HUES64 (cell line): Measurements from ENCODE around the gene GPR179.
A peak's percentile ranks its signal among the peaks of the same experiment; 100 is the strongest.

Experiments used
- H3K27ac ChIP-seq: 2 replicates; pipeline ENCODE4 v1.7.0; 2013; ENCODE audit warnings: low read depth, low read length, inconsistent platforms
- H3K27me3 ChIP-seq: 2 replicates; pipeline ENCODE4 v1.6.1; 2013; ENCODE audit warnings: mild to moderate bottlenecking, low read length; ENCODE audit not compliant: insufficient read depth
- H3K36me3 ChIP-seq: 2 replicates; pipeline ENCODE4 v1.6.1; 2013; ENCODE audit warnings: mild to moderate bottlenecking, low read length; ENCODE audit not compliant: insufficient read depth
- H3K4me1 ChIP-seq: 2 replicates; pipeline ENCODE4 v1.6.1; 2013; ENCODE audit warnings: mild to moderate bottlenecking, low read length, moderate library complexity; ENCODE audit not compliant: insufficient read depth
- H3K4me3 ChIP-seq: 2 replicates; pipeline ENCODE4 v1.5.1; 2013; ENCODE audit warnings: mild to moderate bottlenecking, low read length, moderate library complexity
- H3K9ac ChIP-seq: 2 replicates; pipeline ENCODE4 v1.6.1; 2013; ENCODE audit warnings: mild to moderate bottlenecking, low read depth, low read length
- H3K9me3 ChIP-seq: 2 replicates; pipeline ENCODE4 v1.6.1; 2013; ENCODE audit warnings: low read depth, low read length; ENCODE audit not compliant: insufficient read depth
- WGBS: fragments of 150-250, 120-280 bp; methylation state at CpG from one replicate; pipeline ENCODE4 v1.1.7; 2013; ENCODE audit warnings: missing lambda C conversion rate; 5-methylcytosine and 5-hydroxymethylcytosine counted together

GPR179 gene

GRCh38 chr17:38328620-38329019 is 15.1 kb downstream of the GPR179 start:
- H3K9ac ChIP-seq = no peak overlapping the region
- 91% methylated on average over 7 of the region's 7 CpGs for WGBS
- peaks cover 7% of the 10 kb centered on the region for H3K36me3 ChIP-seq
- no peaks in the 10 kb centered on the region for H3K9me3 ChIP-seq
- no peak overlapping the region for H3K4me3 ChIP-seq
- no peaks in the 10 kb centered on the region for H3K27me3 ChIP-seq
- peaks cover 19% of the 10 kb centered on the region for H3K4me1 ChIP-seq
- no peak overlapping the region for H3K27ac ChIP-seq

- WGBS = 86% methylated on average over 1 of the region's 1 CpG
- Histone ChIP-seq H3K9me3 (no peaks in the 10 kb centered on the region), H3K4me1 (peaks cover 19% of the 10 kb centered on the region)
These were observed 15.8 kb downstream of the GPR179 start for GRCh38 chr17:38327936-38328335.

GRCh38 chr17:38326996-38327792 is 16.6 kb downstream of the GPR179 start:
- 92% methylated on average over 8 of the region's 8 CpGs for WGBS
- no peaks in the 10 kb centered on the region for H3K9me3 ChIP-seq
- H3K4me3 ChIP-seq = no peak overlapping the region
- H3K27ac ChIP-seq = no peak overlapping the region
- H3K9ac ChIP-seq = no peak overlapping the region
- peaks cover 19% of the 10 kb centered on the region for H3K4me1 ChIP-seq
- no peaks in the 10 kb centered on the region for H3K27me3 ChIP-seq
- H3K36me3 ChIP-seq = peaks cover 19% of the 10 kb centered on the region

More at GRCh38 chr17:38327936-38328335, 15.8 kb downstream of the GPR179 start:
- Histone ChIP-seq H3K27me3 (no peaks in the 10 kb centered on the region), H3K36me3 (peaks cover 13% of the 10 kb centered on the region), H3K9ac (no peak overlapping the region), H3K4me3 (no peak overlapping the region), H3K27ac (no peak overlapping the region)

GRCh38 chr17:38325221-38325851 is 18.4 kb downstream of the GPR179 start:
- Histone ChIP-seq H3K4me1 (peaks cover 19% of the 10 kb centered on the region), H3K27ac (peak overlapping the region; percentile 51; the same call in 1 of the 2 replicates), H3K27me3 (no peaks in the 10 kb centered on the region), H3K9me3 (no peaks in the 10 kb centered on the region), H3K36me3 (peaks cover 27% of the 10 kb centered on the region), H3K4me3 (no peak overlapping the region), H3K9ac (peak overlapping the region; percentile 56)
- WGBS = 60% methylated on average over 5 of the region's 5 CpGs

- H3K9ac ChIP-seq = peak overlapping the region; percentile 56
- H3K4me3 ChIP-seq = no peak overlapping the region
- H3K27ac ChIP-seq = peak overlapping the region; percentile 49; the same call in 1 of the 2 replicates
- H3K9me3 ChIP-seq = no peaks in the 10 kb centered on the region
- H3K36me3 ChIP-seq = peaks cover 31% of the 10 kb centered on the region
- WGBS = 87% methylated on average over 2 of the region's 2 CpGs
- no peaks in the 10 kb centered on the region for H3K27me3 ChIP-seq
- peaks cover 19% of the 10 kb centered on the region for H3K4me1 ChIP-seq
These were observed 19.0 kb downstream of the GPR179 start for GRCh38 chr17:38324772-38325171.

- H3K27ac ChIP-seq = no peak overlapping the region; the same call in 1 of the 2 replicates
- H3K9me3 ChIP-seq = no peaks in the 10 kb centered on the region
- peaks cover 35% of the 10 kb centered on the region for H3K36me3 ChIP-seq
- H3K4me3 ChIP-seq = no peak overlapping the region
- peaks cover 19% of the 10 kb centered on the region for H3K4me1 ChIP-seq
- 86% methylated on average over 2 of the region's 3 CpGs for WGBS
- H3K27me3 ChIP-seq = no peaks in the 10 kb centered on the region
- no peak overlapping the region for H3K9ac ChIP-seq
These were observed 19.5 kb downstream of the GPR179 start for GRCh38 chr17:38324141-38324697.

- no peak overlapping the region for H3K4me3 ChIP-seq
- peaks cover 19% of the 10 kb centered on the region for H3K4me1 ChIP-seq
- 100% methylated on average over 1 of the region's 1 CpG for WGBS
- no peaks in the 10 kb centered on the region for H3K27me3 ChIP-seq
- H3K27ac ChIP-seq = no peak overlapping the region
- H3K9me3 ChIP-seq = no peaks in the 10 kb centered on the region
- no peak overlapping the region for H3K9ac ChIP-seq
- peaks cover 40% of the 10 kb centered on the region for H3K36me3 ChIP-seq
These were observed 20.9 kb downstream of the GPR179 start for GRCh38 chr17:38322897-38323296.

- H3K36me3 ChIP-seq = peaks cover 41% of the 10 kb centered on the region
- no peaks in the 10 kb centered on the region for H3K9me3 ChIP-seq
- H3K27me3 ChIP-seq = no peaks in the 10 kb centered on the region
- no peak overlapping the region for H3K9ac ChIP-seq
- H3K27ac ChIP-seq = no peak overlapping the region
- WGBS = 39% methylated on average over 8 of the region's 8 CpGs
- H3K4me3 ChIP-seq = no peak overlapping the region
- peaks cover 19% of the 10 kb centered on the region for H3K4me1 ChIP-seq
These were observed 21.5 kb downstream of the GPR179 start for GRCh38 chr17:38322156-38322779.

- Histone ChIP-seq H3K36me3 (peaks cover 50% of the 10 kb centered on the region), H3K9me3 (no peaks in the 10 kb centered on the region), H3K9ac (no peak overlapping the region), H3K27ac (no peak overlapping the region), H3K4me1 (peaks cover 14% of the 10 kb centered on the region), H3K27me3 (no peaks in the 10 kb centered on the region), H3K4me3 (no peak overlapping the region)
- 96% methylated on average over 10 of the region's 10 CpGs for WGBS
These were observed 23.3 kb downstream of the GPR179 start for GRCh38 chr17:38320482-38320881.

GRCh38 chr17:38317081-38317480 is 26.7 kb downstream of the GPR179 start:
- no peak overlapping the region for H3K27ac ChIP-seq

GRCh38 chr17:38315497-38315896 is 28.3 kb downstream of the GPR179 start:
- no peak overlapping the region for H3K27ac ChIP-seq

More at GRCh38 chr17:38317081-38317480, 26.7 kb downstream of the GPR179 start:
- Histone ChIP-seq H3K4me3 (no peak overlapping the region), H3K9me3 (no peaks in the 10 kb centered on the region), H3K9ac (no peak overlapping the region), H3K4me1 (no peaks in the 10 kb centered on the region), H3K36me3 (peaks cover 43% of the 10 kb centered on the region), H3K27me3 (no peaks in the 10 kb centered on the region)
- 95% methylated on average over 1 of the region's 3 CpGs for WGBS

More at GRCh38 chr17:38315497-38315896, 28.3 kb downstream of the GPR179 start:
- Histone ChIP-seq H3K4me3 (no peak overlapping the region), H3K27me3 (no peaks in the 10 kb centered on the region), H3K9me3 (no peaks in the 10 kb centered on the region), H3K36me3 (peaks cover 42% of the 10 kb centered on the region), H3K9ac (no peak overlapping the region), H3K4me1 (no peaks in the 10 kb centered on the region)
- 67% methylated on average over 3 of the region's 3 CpGs for WGBS
